HEK293 (cell line): ENCODE data around the gene RANBP1.

Experiments
- OVOL3 ChIP-seq: fragments of 450-650 bp; formaldehyde crosslinking; IDR thresholded peaks from 2 replicates; pipeline ENCODE4 v1.5.1; 2016; ENCODE audit warnings: missing biosample characterization, missing genetic modification characterization
- SETDB1 ChIP-seq: IDR thresholded peaks from one replicate; pipeline ENCODE4 v1.6.1; 2017; ENCODE audit warnings: mild to moderate bottlenecking, low read length, moderate library complexity, mixed read lengths; ENCODE audit not compliant: insufficient read length
- YY1 ChIP-seq: fragments of 450-650 bp; formaldehyde crosslinking; IDR thresholded peaks from 2 replicates; pipeline ENCODE4 v1.5.1; 2018; ENCODE audit warnings: missing biosample characterization, missing genetic modification characterization
- ZBTB49 ChIP-seq: fragments of 450-650 bp; formaldehyde crosslinking; IDR thresholded peaks from 2 replicates; pipeline ENCODE4 v1.5.1; 2016; ENCODE audit warnings: missing biosample characterization, missing genetic modification characterization, low read depth
- ZNF121 ChIP-seq: fragments of 450-650 bp; formaldehyde crosslinking; IDR thresholded peaks from 2 replicates; pipeline ENCODE4 v1.5.1; 2016; ENCODE audit warnings: missing biosample characterization, missing genetic modification characterization
- ZNF324 ChIP-seq: fragments of 450-650 bp; formaldehyde crosslinking; IDR thresholded peaks from 2 replicates; pipeline ENCODE4 v1.5.1; 2016; ENCODE audit warnings: missing biosample characterization, missing genetic modification characterization
- ZNF558 ChIP-seq: fragments of 450-650 bp; formaldehyde crosslinking; IDR thresholded peaks from 2 replicates; pipeline ENCODE4 v1.5.1; 2016; ENCODE audit warnings: missing biosample characterization, missing genetic modification characterization
- ZNF623 ChIP-seq: fragments of 450-650 bp; formaldehyde crosslinking; IDR thresholded peaks from 2 replicates; pipeline ENCODE4 v1.5.1; 2016; ENCODE audit warnings: missing biosample characterization, missing genetic modification characterization
- ZNF645 ChIP-seq: fragments of 450-650 bp; formaldehyde crosslinking; IDR thresholded peaks from 2 replicates; pipeline ENCODE4; 2016; ENCODE audit warnings: missing biosample characterization, missing genetic modification characterization
- TF ChIP-seq, protein P1 (sequence below): fragments of 450-650 bp; formaldehyde crosslinking; IDR thresholded peaks from 2 replicates; pipeline ENCODE4 v1.5.1; 2016; ENCODE audit warnings: missing biosample characterization, missing genetic modification characterization
- TF ChIP-seq, protein P2 (sequence below): fragments of 450-650 bp; formaldehyde crosslinking; IDR thresholded peaks from 2 replicates; pipeline ENCODE4 v1.5.1; 2016; ENCODE audit warnings: missing biosample characterization, missing genetic modification characterization

DNA sequence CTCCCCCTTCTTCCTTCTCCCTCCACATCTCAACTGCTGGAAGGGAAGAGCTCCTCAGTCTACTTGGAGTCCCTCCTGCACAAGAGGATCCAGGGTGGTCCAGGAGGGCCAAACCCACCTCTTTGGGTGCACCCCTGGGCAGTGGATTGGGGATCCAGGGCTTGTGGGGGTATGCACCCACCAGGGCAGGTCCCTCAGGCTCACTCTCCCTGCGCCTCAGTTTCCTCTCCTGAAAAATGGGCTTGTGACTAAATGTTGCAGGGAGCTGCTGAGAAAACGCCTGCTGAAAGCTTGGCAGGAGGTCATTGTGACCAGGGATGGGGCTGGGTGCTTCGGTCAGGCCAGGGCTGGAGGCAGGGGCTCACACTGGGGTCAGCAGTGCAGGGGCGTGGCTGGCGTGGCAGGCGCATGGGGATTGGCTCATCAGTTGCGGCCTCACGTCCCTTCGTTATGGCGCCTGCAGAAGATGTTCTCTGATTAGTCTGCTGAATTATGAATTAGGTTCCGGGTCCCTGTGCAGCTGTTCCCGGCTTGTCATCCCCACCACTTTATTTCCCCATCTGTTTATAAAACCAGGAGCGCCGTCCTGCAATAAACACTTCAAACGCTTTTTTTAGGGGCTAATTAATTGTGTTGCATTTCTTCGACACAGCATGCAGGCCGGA is 60.6 kb downstream of the RANBP1 start:
- TF ChIP-seq, protein P1, sequence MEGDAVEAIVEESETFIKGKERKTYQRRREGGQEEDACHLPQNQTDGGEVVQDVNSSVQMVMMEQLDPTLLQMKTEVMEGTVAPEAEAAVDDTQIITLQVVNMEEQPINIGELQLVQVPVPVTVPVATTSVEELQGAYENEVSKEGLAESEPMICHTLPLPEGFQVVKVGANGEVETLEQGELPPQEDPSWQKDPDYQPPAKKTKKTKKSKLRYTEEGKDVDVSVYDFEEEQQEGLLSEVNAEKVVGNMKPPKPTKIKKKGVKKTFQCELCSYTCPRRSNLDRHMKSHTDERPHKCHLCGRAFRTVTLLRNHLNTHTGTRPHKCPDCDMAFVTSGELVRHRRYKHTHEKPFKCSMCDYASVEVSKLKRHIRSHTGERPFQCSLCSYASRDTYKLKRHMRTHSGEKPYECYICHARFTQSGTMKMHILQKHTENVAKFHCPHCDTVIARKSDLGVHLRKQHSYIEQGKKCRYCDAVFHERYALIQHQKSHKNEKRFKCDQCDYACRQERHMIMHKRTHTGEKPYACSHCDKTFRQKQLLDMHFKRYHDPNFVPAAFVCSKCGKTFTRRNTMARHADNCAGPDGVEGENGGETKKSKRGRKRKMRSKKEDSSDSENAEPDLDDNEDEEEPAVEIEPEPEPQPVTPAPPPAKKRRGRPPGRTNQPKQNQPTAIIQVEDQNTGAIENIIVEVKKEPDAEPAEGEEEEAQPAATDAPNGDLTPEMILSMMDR (tag by site-specific recombination): no peak
- TF ChIP-seq ZNF324 (no peak), ZNF558 (tag by site-specific recombination) (no peak), OVOL3 (no peak), ZNF121 (tag by site-specific recombination) (no peak), ZNF623 (no peak), YY1 (tag by site-specific recombination) (no peak), ZNF645 (tag by site-specific recombination) (no peak), ZBTB49 (tag by site-specific recombination) (no peak), SETDB1 (no peak)
- TF ChIP-seq, protein P2, sequence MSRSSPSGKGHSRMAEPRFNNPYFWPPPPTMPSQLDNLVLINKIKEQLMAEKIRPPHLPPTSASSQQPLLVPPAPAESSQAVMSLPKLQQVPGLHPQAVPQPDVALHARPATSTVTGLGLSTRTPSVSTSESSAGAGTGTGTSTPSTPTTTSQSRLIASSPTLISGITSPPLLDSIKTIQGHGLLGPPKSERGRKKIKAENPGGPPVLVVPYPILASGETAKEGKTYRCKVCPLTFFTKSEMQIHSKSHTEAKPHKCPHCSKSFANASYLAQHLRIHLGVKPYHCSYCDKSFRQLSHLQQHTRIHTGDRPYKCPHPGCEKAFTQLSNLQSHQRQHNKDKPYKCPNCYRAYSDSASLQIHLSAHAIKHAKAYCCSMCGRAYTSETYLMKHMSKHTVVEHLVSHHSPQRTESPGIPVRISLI (tag by site-specific recombination): no peak
